Smooth muscle cell (in vitro differentiated cells): ENCODE data around the gene CALN1. TPM values are rescaled to one million over a fixed set of nuclear protein-coding genes. Genes with fewer than 3 reads are reported as not detected.

Experiments
- DNase-seq: peaks from one replicate; lab custom pipeline; 2025; ENCODE audit not compliant: unreplicated experiment; lab: John Stamatoyannopoulos, UW
- H2AFZ ChIP-seq: fragments of 200-600 bp; sonication (generic); 2 replicates; pipeline ENCODE4 v1.6.0; 2016; ENCODE audit warnings: antibody characterized with exemption, low read depth, mild to moderate bottlenecking
- H3F3A ChIP-seq: fragments of 200-600 bp; sonication (generic); 2 replicates; pipeline ENCODE4 v1.6.0; 2017; ENCODE audit warnings: antibody characterized with exemption, low read depth
- H3K27ac ChIP-seq: fragments of 200-600 bp; sonication (generic); 2 replicates; pipeline ENCODE4 v1.5.1; 2016; ENCODE audit warnings: low read depth, mild to moderate bottlenecking
- H3K27me3 ChIP-seq: fragments of 200-600 bp; sonication (generic); 2 replicates; pipeline ENCODE4 v1.6.1; 2016; ENCODE audit warnings: low read depth, mild to moderate bottlenecking
- H3K36me3 ChIP-seq: fragments of 200-600 bp; sonication (generic); 2 replicates; pipeline ENCODE4 v1.5.1; 2016; ENCODE audit warnings: low read depth
- H3K4me1 ChIP-seq: fragments of 200-600 bp; sonication (generic); 2 replicates; pipeline ENCODE4 v1.5.1; 2016; ENCODE audit warnings: low read depth
- H3K4me2 ChIP-seq: fragments of 200-600 bp; sonication (generic); 2 replicates; pipeline ENCODE4 v1.6.0; 2016; ENCODE audit warnings: mild to moderate bottlenecking
- H3K4me3 ChIP-seq: fragments of 200-600 bp; sonication (generic); 2 replicates; pipeline ENCODE4 v1.5.1; 2016; ENCODE audit warnings: mild to moderate bottlenecking
- H3K79me2 ChIP-seq: fragments of 200-600 bp; sonication (generic); 2 replicates; pipeline ENCODE4 v1.6.0; 2016; ENCODE audit warnings: low read depth, mild to moderate bottlenecking
- H3K9ac ChIP-seq: fragments of 200-600 bp; sonication (generic); 2 replicates; pipeline ENCODE4 v1.6.0; 2016; ENCODE audit warnings: low read depth
- H3K9me3 ChIP-seq: fragments of 200-600 bp; sonication (generic); replicated peaks from 2 replicates; pipeline ENCODE4 v1.5.1; 2016; ENCODE audit warnings: low read depth
- H4K20me1 ChIP-seq: fragments of 200-600 bp; sonication (generic); 2 replicates; pipeline ENCODE4 v1.6.0; 2016; ENCODE audit warnings: low read depth
- WGBS: methylation state at CpG from one replicate; pipeline ENCODE4 v1.1.7; 2016; ENCODE audit warnings: low lambda C conversion rate; 5-methylcytosine and 5-hydroxymethylcytosine counted together
- polyA plus RNA-seq: library from polyadenylated mRNA; unstranded; fragments of >200 nt; fragmentation: Nextera tagmentation; extraction: Ambion mirVana; gene quantifications from 2 replicates; pipeline ENCODE4 v1.2.1, GENCODE V29; 2016
- total RNA-seq: library from RNA; depleted of rRNA; stranded (reverse); fragments of >200 nt; gene quantifications from 2 replicates; pipeline ENCODE4 v1.2.3, GENCODE V29; 2014
- TF ChIP-seq, protein P1 (sequence below): fragments of 200-600 bp; sonication (generic); IDR thresholded peaks from 2 replicates; pipeline ENCODE4 v1.5.1; 2017; ENCODE audit warnings: borderline replicate concordance, mild to moderate bottlenecking, antibody characterized with exemption; ENCODE audit not compliant: insufficient read depth, poor library complexity, severe bottlenecking

CALN1 gene
- total and polyA plus RNA-seq, 2 experiments from 2014 or later = not detected

DNA sequence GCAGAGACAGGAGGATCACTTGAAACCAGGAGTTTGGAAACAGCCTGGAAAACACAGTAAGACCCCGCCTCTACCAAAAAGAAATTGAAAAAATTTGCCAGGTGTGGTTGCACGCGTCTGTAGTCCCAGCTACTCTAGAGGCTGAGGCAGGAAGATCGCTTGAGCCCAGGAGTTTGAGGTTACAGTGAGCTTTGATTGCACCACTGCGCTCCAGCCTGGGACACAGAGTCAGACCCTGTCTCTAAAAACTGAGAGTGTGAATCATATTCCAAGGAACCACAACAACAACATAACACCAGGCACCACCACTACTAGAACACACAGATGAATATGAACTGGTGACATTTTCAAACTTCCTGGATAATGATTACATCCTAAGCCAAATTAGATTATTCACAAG lies 324.2 kb downstream of the CALN1 start:
- Histone ChIP-seq H3K79me2 (no peaks in the 10 kb centered on the region), H2AFZ (no peak overlapping the region), H3K4me1 (no peaks in the 10 kb centered on the region), H3K9me3 (no peaks in the 10 kb centered on the region), H3K27ac (no peak overlapping the region), H3K9ac (no peak overlapping the region), H3K4me2 (no peak overlapping the region), H4K20me1 (no peaks in the 10 kb centered on the region), H3F3A (no peaks in the 10 kb centered on the region), H3K4me3 (no peak overlapping the region), H3K36me3 (no peaks in the 10 kb centered on the region), H3K27me3 (peaks cover 5% of the 10 kb centered on the region)
- no peak for DNase-seq
- TF ChIP-seq, protein P1, sequence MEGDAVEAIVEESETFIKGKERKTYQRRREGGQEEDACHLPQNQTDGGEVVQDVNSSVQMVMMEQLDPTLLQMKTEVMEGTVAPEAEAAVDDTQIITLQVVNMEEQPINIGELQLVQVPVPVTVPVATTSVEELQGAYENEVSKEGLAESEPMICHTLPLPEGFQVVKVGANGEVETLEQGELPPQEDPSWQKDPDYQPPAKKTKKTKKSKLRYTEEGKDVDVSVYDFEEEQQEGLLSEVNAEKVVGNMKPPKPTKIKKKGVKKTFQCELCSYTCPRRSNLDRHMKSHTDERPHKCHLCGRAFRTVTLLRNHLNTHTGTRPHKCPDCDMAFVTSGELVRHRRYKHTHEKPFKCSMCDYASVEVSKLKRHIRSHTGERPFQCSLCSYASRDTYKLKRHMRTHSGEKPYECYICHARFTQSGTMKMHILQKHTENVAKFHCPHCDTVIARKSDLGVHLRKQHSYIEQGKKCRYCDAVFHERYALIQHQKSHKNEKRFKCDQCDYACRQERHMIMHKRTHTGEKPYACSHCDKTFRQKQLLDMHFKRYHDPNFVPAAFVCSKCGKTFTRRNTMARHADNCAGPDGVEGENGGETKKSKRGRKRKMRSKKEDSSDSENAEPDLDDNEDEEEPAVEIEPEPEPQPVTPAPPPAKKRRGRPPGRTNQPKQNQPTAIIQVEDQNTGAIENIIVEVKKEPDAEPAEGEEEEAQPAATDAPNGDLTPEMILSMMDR = no peak
- WGBS = 80% methylated on average over 5 of the region's 5 CpGs

DNA sequence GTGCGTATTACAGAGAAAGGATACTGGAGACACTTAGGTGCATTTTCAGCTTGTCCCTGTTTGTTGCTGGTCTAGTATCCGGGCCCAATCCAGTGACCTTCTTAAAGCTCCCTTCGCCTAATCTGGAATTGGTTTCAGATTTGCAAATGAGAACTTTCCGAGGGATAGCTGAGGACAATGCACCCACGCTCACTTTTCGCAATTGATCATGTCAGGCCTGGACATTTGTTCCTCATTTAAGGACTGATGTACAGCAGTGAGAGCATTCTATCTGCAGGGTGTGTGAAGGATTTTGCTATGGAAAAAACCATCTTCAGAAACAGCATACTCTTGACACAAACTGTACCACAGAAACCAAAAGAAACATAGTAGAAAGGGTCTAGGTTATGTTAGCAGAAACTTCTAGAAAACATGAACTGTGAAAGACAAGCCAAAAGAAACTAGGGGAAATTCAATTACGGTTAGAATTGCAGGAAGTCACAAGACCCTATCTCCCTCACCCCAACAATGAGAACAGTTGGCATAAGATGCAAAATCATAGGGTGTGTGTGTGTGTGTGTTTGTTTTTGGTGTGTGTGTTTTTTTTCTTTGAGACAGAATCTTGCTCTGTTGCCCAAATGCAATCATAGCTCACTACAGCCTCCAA lies 331.1 kb downstream of the CALN1 start:
- no peaks in the 10 kb centered on the region for H3K4me1 ChIP-seq
- no peaks in the 10 kb centered on the region for H3K36me3 ChIP-seq
- no peaks in the 10 kb centered on the region for H4K20me1 ChIP-seq
- H3K9ac ChIP-seq = no peak overlapping the region
- H3K4me3 ChIP-seq = no peak overlapping the region
- H3F3A ChIP-seq = no peaks in the 10 kb centered on the region
- DNase-seq = no peak
- no peaks in the 10 kb centered on the region for H3K9me3 ChIP-seq
- WGBS = 79% methylated on average over 7 of the region's 7 CpGs
- H3K27ac ChIP-seq = no peak overlapping the region
- peaks cover 13% of the 10 kb centered on the region for H3K27me3 ChIP-seq
- H3K4me2 ChIP-seq = no peak overlapping the region
- no peaks in the 10 kb centered on the region for H3K79me2 ChIP-seq
- no peak overlapping the region for H2AFZ ChIP-seq
- TF ChIP-seq, protein P1 = no peak

DNA sequence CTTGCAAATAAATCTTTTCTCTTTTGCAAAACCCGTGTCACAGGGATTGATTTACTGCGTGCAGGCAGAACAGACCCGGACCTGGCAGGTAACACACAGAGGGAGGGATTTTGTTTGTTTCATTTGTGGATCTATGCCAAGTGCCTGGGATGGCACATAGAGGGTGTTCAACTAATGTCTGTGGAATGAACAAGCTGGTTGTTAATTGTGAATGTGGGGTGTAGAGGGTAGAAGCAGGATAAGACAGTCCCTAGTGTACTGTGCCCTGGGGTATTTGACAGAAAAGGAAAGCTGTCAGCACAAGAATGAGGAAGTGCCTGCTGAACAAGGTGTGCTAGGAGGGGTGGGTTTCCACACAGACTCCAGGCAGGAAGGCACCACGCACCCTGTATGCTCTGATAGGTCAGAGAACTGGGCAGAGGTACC lies 331.8 kb downstream of the CALN1 start:
- Histone ChIP-seq H3K9me3 (no peaks in the 10 kb centered on the region), H3K9ac (no peak overlapping the region), H3K79me2 (no peaks in the 10 kb centered on the region), H4K20me1 (no peaks in the 10 kb centered on the region), H3K4me3 (no peak overlapping the region), H3K36me3 (no peaks in the 10 kb centered on the region), H3K4me2 (no peak overlapping the region), H2AFZ (no peak overlapping the region), H3F3A (no peaks in the 10 kb centered on the region), H3K4me1 (no peaks in the 10 kb centered on the region), H3K27me3 (peaks cover 8% of the 10 kb centered on the region), H3K27ac (no peak overlapping the region)
- WGBS = 84% methylated on average over 4 of the region's 4 CpGs
- TF ChIP-seq, protein P1 = no peak
- DNase-seq = no peak

DNA sequence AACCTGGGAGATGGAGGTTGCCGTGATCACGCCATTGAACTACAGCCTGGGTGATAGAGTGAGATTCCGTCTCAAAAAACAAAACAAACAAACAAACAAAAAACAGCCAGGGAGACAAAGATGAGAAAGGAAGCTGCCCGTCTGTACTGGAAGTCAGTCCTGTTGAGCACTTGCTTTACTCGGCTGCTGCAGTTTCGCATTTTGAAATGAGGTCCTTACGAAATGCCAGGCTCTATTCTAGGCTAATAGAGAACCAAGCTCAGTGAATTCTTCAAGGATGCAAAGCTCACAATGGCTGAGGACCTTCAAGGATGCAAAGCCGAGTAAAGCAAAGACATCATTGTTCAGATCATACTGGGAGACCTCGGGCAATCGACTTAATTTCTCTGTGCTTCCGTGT lies 333.3 kb downstream of the CALN1 start:
- WGBS = 96% methylated on average over 11 of the region's 11 CpGs
- Histone ChIP-seq H2AFZ (no peak overlapping the region), H3K27me3 (peaks cover 8% of the 10 kb centered on the region), H3K27ac (no peak overlapping the region), H3K4me2 (no peak overlapping the region), H3K4me3 (no peak overlapping the region), H3F3A (no peaks in the 10 kb centered on the region), H3K79me2 (no peaks in the 10 kb centered on the region), H4K20me1 (no peaks in the 10 kb centered on the region), H3K4me1 (no peaks in the 10 kb centered on the region), H3K9me3 (no peaks in the 10 kb centered on the region), H3K9ac (no peak overlapping the region), H3K36me3 (no peaks in the 10 kb centered on the region)
- TF ChIP-seq, protein P1 = no peak
- DNase-seq = no peak
